Measurements from ENCODE around the gene KCP.

DNA sequence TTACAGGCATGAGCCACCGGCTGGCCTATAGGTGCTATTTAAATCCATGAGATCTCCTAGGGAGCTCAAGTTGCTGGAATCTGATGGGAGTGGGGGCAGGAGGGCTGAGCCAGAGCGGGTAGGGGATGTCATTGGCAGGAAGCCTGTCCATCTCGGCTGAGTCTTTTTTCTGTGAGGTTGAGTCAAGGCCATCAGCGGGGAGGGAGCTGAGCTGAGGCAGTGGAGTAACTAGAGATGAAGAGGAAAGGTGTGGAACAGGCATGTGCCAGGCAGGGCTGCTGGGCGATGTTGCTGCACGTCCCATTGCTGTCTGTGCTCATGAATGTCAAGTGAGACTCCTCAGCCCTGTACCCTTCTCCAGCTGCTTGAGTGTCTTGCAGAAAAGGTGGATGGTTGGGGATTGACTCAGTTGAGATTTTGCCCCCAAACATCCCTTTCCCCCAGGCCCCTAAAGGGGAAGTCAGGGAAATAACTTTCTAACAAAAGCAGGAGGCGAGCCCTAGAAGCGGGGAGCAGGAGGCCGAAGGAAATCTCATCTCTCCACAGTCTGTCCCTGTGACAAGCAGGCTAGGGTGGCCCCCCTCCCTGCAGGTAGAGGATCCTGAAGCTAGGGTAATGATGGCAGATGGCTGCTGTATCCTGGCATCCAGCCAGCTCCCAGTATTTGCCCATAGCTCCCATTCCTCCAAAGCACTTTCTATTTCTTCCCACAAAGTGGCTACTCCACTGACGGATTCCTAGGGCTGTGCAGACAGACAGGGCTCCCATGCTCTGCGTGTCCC is 42.5 kb downstream of the KCP start:
- TF ChIP-seq, protein P1, sequence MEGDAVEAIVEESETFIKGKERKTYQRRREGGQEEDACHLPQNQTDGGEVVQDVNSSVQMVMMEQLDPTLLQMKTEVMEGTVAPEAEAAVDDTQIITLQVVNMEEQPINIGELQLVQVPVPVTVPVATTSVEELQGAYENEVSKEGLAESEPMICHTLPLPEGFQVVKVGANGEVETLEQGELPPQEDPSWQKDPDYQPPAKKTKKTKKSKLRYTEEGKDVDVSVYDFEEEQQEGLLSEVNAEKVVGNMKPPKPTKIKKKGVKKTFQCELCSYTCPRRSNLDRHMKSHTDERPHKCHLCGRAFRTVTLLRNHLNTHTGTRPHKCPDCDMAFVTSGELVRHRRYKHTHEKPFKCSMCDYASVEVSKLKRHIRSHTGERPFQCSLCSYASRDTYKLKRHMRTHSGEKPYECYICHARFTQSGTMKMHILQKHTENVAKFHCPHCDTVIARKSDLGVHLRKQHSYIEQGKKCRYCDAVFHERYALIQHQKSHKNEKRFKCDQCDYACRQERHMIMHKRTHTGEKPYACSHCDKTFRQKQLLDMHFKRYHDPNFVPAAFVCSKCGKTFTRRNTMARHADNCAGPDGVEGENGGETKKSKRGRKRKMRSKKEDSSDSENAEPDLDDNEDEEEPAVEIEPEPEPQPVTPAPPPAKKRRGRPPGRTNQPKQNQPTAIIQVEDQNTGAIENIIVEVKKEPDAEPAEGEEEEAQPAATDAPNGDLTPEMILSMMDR (IDR thresholded peaks at IDR 0.05): no peak
- TF ChIP-seq POLR2A (IDR thresholded peaks at IDR 0.05): no peak

Data from esophagus squamous epithelium (tissue), 4 donors.